ENCODE measurements around the gene PPIE.

The PPIE gene

DNA sequence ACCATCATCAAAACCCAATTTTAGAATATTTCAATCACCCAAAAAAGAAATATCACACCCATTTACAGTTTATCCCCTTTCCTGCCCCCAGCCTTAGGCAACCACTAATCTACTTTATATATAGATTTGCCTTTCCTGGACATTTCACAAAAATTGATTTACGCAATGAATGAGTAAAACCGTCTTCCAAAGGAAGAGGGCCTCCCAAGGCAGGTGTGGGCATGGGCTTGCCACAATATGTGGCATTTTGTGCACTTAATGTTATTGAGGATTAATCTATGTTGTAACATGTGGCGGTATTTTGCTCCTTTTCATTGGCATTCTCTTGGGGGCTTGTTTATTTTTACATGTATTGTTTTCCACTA is 61.8 kb downstream of the PPIE start:
- no peak for ATAC-seq

GRCh38 chr1:39802496-39803260 is 64.0 kb downstream of the PPIE start:
- TF ChIP-seq POU6F1 (CRISPR knock-in tag; IDR thresholded peaks at IDR 0.05; ENCODE audit: borderline replicate concordance, low read depth) (no peak), BACH2 (CRISPR knock-in tag; IDR thresholded peaks at IDR 0.05; ENCODE audit: borderline replicate concordance) (no peak), TCF4 (CRISPR knock-in tag; IDR thresholded peaks at IDR 0.05; ENCODE audit: borderline replicate concordance) (no peak), ESRRG (CRISPR knock-in tag; IDR thresholded peaks at IDR 0.05) (no peak), ZC3H10 (CRISPR knock-in tag; IDR thresholded peaks at IDR 0.05) (no peak)
- TF ChIP-seq, protein P1, sequence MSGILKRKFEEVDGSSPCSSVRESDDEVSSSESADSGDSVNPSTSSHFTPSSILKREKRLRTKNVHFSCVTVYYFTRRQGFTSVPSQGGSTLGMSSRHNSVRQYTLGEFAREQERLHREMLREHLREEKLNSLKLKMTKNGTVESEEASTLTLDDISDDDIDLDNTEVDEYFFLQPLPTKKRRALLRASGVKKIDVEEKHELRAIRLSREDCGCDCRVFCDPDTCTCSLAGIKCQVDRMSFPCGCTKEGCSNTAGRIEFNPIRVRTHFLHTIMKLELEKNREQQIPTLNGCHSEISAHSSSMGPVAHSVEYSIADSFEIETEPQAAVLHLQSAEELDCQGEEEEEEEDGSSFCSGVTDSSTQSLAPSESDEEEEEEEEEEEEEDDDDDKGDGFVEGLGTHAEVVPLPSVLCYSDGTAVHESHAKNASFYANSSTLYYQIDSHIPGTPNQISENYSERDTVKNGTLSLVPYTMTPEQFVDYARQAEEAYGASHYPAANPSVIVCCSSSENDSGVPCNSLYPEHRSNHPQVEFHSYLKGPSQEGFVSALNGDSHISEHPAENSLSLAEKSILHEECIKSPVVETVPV (CRISPR knock-in tag; IDR thresholded peaks at IDR 0.05) = no peak
- no peak for ATAC-seq

More for the DNA sequence above, 61.8 kb downstream of the PPIE start:
- TF ChIP-seq ZFP3 (CRISPR knock-in tag; IDR thresholded peaks at IDR 0.05) (no peak), ZNF8 (CRISPR knock-in tag; IDR thresholded peaks at IDR 0.05) (no peak), TOX (CRISPR knock-in tag; IDR thresholded peaks at IDR 0.05; ENCODE audit: borderline replicate concordance) (no peak), CREB5 (CRISPR knock-in tag; IDR thresholded peaks at IDR 0.05; ENCODE audit: low read depth) (no peak), PPARA (CRISPR knock-in tag; IDR thresholded peaks at IDR 0.05; ENCODE audit: borderline replicate concordance) (no peak), RARB (CRISPR knock-in tag; IDR thresholded peaks at IDR 0.05) (no peak), SNAI2 (CRISPR knock-in tag; IDR thresholded peaks at IDR 0.05) (no peak), ISL1 (CRISPR knock-in tag; IDR thresholded peaks at IDR 0.05) (no peak)
- TF ChIP-seq, protein P1 (CRISPR knock-in tag; IDR thresholded peaks at IDR 0.05) = no peak
- TF ChIP-seq, protein P2, sequence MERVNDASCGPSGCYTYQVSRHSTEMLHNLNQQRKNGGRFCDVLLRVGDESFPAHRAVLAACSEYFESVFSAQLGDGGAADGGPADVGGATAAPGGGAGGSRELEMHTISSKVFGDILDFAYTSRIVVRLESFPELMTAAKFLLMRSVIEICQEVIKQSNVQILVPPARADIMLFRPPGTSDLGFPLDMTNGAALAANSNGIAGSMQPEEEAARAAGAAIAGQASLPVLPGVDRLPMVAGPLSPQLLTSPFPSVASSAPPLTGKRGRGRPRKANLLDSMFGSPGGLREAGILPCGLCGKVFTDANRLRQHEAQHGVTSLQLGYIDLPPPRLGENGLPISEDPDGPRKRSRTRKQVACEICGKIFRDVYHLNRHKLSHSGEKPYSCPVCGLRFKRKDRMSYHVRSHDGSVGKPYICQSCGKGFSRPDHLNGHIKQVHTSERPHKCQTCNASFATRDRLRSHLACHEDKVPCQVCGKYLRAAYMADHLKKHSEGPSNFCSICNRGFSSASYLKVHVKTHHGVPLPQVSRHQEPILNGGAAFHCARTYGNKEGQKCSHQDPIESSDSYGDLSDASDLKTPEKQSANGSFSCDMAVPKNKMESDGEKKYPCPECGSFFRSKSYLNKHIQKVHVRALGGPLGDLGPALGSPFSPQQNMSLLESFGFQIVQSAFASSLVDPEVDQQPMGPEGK (CRISPR knock-in tag; IDR thresholded peaks at IDR 0.05; ENCODE audit: borderline replicate concordance) = no peak

DNA sequence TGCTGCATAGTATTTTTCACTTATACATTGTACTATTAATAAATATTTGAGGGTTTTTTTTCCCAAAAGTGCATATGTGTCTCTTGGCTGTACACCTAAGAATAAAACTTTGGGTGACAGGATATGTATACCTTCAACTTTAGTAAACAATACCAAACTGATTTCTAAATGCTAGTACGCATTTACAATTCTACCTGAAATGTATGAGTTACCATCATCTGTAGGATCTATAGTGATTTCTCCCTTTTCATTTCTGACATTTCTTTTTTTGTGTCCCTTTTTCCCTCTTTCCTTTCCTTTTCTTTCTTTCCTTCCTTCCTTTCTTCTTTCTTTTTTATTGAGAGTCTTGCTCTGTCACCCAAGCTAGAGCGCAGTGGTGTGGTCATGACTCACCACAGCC is 66.7 kb downstream of the PPIE start:
- ATAC-seq = no peak
- no peak for TF ChIP-seq ZNF8 (CRISPR knock-in tag; IDR thresholded peaks at IDR 0.05)
- no peak for TF ChIP-seq PPARA (CRISPR knock-in tag; IDR thresholded peaks at IDR 0.05; ENCODE audit: borderline replicate concordance)
- no peak for TF ChIP-seq ZFP30 (CRISPR knock-in tag; IDR thresholded peaks at IDR 0.05)
- TF ChIP-seq, protein P1 (CRISPR knock-in tag; IDR thresholded peaks at IDR 0.05) = no peak
- TF ChIP-seq TOX (CRISPR knock-in tag; IDR thresholded peaks at IDR 0.05; ENCODE audit: borderline replicate concordance) = no peak
- TF ChIP-seq CSDC2 (CRISPR knock-in tag; IDR thresholded peaks at IDR 0.05) = no peak
- TF ChIP-seq, protein P3, sequence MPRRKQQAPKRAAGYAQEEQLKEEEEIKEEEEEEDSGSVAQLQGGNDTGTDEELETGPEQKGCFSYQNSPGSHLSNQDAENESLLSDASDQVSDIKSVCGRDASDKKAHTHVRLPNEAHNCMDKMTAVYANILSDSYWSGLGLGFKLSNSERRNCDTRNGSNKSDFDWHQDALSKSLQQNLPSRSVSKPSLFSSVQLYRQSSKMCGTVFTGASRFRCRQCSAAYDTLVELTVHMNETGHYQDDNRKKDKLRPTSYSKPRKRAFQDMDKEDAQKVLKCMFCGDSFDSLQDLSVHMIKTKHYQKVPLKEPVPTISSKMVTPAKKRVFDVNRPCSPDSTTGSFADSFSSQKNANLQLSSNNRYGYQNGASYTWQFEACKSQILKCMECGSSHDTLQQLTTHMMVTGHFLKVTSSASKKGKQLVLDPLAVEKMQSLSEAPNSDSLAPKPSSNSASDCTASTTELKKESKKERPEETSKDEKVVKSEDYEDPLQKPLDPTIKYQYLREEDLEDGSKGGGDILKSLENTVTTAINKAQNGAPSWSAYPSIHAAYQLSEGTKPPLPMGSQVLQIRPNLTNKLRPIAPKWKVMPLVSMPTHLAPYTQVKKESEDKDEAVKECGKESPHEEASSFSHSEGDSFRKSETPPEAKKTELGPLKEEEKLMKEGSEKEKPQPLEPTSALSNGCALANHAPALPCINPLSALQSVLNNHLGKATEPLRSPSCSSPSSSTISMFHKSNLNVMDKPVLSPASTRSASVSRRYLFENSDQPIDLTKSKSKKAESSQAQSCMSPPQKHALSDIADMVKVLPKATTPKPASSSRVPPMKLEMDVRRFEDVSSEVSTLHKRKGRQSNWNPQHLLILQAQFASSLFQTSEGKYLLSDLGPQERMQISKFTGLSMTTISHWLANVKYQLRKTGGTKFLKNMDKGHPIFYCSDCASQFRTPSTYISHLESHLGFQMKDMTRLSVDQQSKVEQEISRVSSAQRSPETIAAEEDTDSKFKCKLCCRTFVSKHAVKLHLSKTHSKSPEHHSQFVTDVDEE (CRISPR knock-in tag; IDR thresholded peaks at IDR 0.05) = no peak
- TF ChIP-seq, protein P2 (CRISPR knock-in tag; IDR thresholded peaks at IDR 0.05; ENCODE audit: borderline replicate concordance) = no peak
- TF ChIP-seq BACH2 (CRISPR knock-in tag; IDR thresholded peaks at IDR 0.05; ENCODE audit: borderline replicate concordance) = no peak
- TF ChIP-seq ZFP3 (CRISPR knock-in tag; IDR thresholded peaks at IDR 0.05) = no peak
- TF ChIP-seq ARNTL (CRISPR knock-in tag; IDR thresholded peaks at IDR 0.05; ENCODE audit: borderline replicate concordance, low read depth) = no peak
- TF ChIP-seq ZNF565 (CRISPR knock-in tag; conservative IDR thresholded peaks at IDR 0.05; ENCODE audit: low read depth) = no peak
- no peak for TF ChIP-seq ISL1 (CRISPR knock-in tag; IDR thresholded peaks at IDR 0.05)
- TF ChIP-seq SNAI2 (CRISPR knock-in tag; IDR thresholded peaks at IDR 0.05) = no peak
- no peak for TF ChIP-seq CREB5 (CRISPR knock-in tag; IDR thresholded peaks at IDR 0.05; ENCODE audit: low read depth)
